Measurements from ENCODE around the gene PARD3. TPM values are rescaled to one million over a fixed set of nuclear protein-coding genes. Genes with fewer than 3 reads are reported as not detected.

PARD3 gene
- total RNA-seq, 3 donors from 2014 or later, result 48.2 to 93.7 (median 60.6) TPM

- DNase-seq (ENCODE audit: low spot score in 2 of 2), result no peak
- Histone ChIP-seq H3K36me3 (no peaks in the 10 kb centered on the region), H3K27ac (no peak overlapping the region), H3K27me3 (no peaks in the 10 kb centered on the region), H3K4me1 (no peaks in the 10 kb centered on the region), H3K4me3 (no peak overlapping the region), H3K9me3 (no peaks in the 10 kb centered on the region)
- intact Hi-C loops (cut with DNase I; ENCODE audit: low total_unique reads), result no loop called here
- TF ChIP-seq CTCF (IDR thresholded peaks at IDR 0.05) (no peak), POLR2AphosphoS5 (IDR thresholded peaks at IDR 0.05) (no peak), POLR2A (IDR thresholded peaks at IDR 0.05) (no peak)
Measured at GRCh38 chr10:34121125-34121753, 693.9 kb downstream of the PARD3 start.

GRCh38 chr10:34119456-34119855 is 695.6 kb downstream of the PARD3 start:
- TF ChIP-seq POLR2AphosphoS5 (IDR thresholded peaks at IDR 0.05) (no peak), CTCF (IDR thresholded peaks at IDR 0.05) (no peak), POLR2A (IDR thresholded peaks at IDR 0.05) (no peak)
- Histone ChIP-seq H3K36me3 (no peaks in the 10 kb centered on the region), H3K4me3 (no peak overlapping the region), H3K27ac (no peak overlapping the region), H3K4me1 (no peaks in the 10 kb centered on the region), H3K27me3 (no peaks in the 10 kb centered on the region), H3K9me3 (no peaks in the 10 kb centered on the region)
- no peak for DNase-seq (ENCODE audit: low spot score in 2 of 2)
- intact Hi-C loops (cut with DNase I; ENCODE audit: low total_unique reads), result no loop called here

GRCh38 chr10:34116681-34117271 is 698.3 kb downstream of the PARD3 start:
- H3K36me3 ChIP-seq, result no peaks in the 10 kb centered on the region
- TF ChIP-seq POLR2A (IDR thresholded peaks at IDR 0.05) (no peak), CTCF (IDR thresholded peaks at IDR 0.05) (no peak), POLR2AphosphoS5 (IDR thresholded peaks at IDR 0.05) (no peak)
- no peaks in the 10 kb centered on the region for H3K9me3 ChIP-seq
- intact Hi-C loops (cut with DNase I; ENCODE audit: low total_unique reads), result no loop called here
- DNase-seq (ENCODE audit: low spot score in 2 of 2), result no peak
- H3K27me3 ChIP-seq, result no peaks in the 10 kb centered on the region
- no peaks in the 10 kb centered on the region for H3K4me1 ChIP-seq
- no peak overlapping the region for H3K4me3 ChIP-seq
- H3K27ac ChIP-seq, result no peak overlapping the region

- Histone ChIP-seq H3K36me3 (no peaks in the 10 kb centered on the region), H3K27ac (no peak overlapping the region), H3K9me3 (no peaks in the 10 kb centered on the region), H3K4me1 (no peaks in the 10 kb centered on the region), H3K4me3 (no peak overlapping the region), H3K27me3 (no peaks in the 10 kb centered on the region)
- intact Hi-C loops (cut with DNase I; ENCODE audit: low total_unique reads), result no loop called here
- TF ChIP-seq CTCF (IDR thresholded peaks at IDR 0.05) (no peak), POLR2AphosphoS5 (IDR thresholded peaks at IDR 0.05) (no peak), POLR2A (IDR thresholded peaks at IDR 0.05) (no peak)
- no peak for DNase-seq (ENCODE audit: low spot score in 2 of 2)
Measured at GRCh38 chr10:34116220-34116641, 698.9 kb downstream of the PARD3 start.

- Histone ChIP-seq H3K4me1 (no peaks in the 10 kb centered on the region), H3K9me3 (no peaks in the 10 kb centered on the region), H3K27ac (no peak overlapping the region), H3K4me3 (no peak overlapping the region), H3K27me3 (no peaks in the 10 kb centered on the region), H3K36me3 (no peaks in the 10 kb centered on the region)
- TF ChIP-seq POLR2A (IDR thresholded peaks at IDR 0.05) (no peak), CTCF (IDR thresholded peaks at IDR 0.05) (no peak), POLR2AphosphoS5 (IDR thresholded peaks at IDR 0.05) (no peak)
- DNase-seq (ENCODE audit: low spot score in 2 of 2), result no peak
- intact Hi-C loops (cut with DNase I; ENCODE audit: low total_unique reads), result no loop called here
Measured at GRCh38 chr10:34114914-34115313, 700.2 kb downstream of the PARD3 start.
